HepG2 (cell line): ENCODE results near the gene C2orf49. TPM values are rescaled to one million over a fixed set of nuclear protein-coding genes. Genes with fewer than 3 reads are reported as not detected.

Experiments
- CBX1 ChIP-seq: IDR thresholded peaks from one replicate; pipeline ENCODE4 v1.6.1; 2016; ENCODE audit warnings: antibody characterized with exemption, low read depth
- CENPT ChIP-seq: sonication (generic); formaldehyde crosslinking; IDR thresholded peaks from 2 replicates; pipeline ENCODE4 v1.8.0; 2022; ENCODE audit warnings: low read depth, mild to moderate bottlenecking, moderate library complexity, missing genetic modification reagents
- HDAC1 ChIP-seq: sonication (generic); formaldehyde crosslinking; IDR thresholded peaks from 2 replicates; pipeline ENCODE4 v1.5.1; 2020; ENCODE audit warnings: mild to moderate bottlenecking, missing genetic modification reagents
- HOXD1 ChIP-seq: sonication (generic); formaldehyde crosslinking; IDR thresholded peaks from 2 replicates; pipeline ENCODE4 v1.5.0; 2020; ENCODE audit warnings: missing genetic modification reagents
- KLF13 ChIP-seq: sonication (generic); formaldehyde crosslinking; IDR thresholded peaks from 2 replicates; pipeline ENCODE4 v1.4.0; 2020; ENCODE audit warnings: mild to moderate bottlenecking, missing genetic modification reagents
- MTF1 ChIP-seq: sonication (generic); formaldehyde crosslinking; IDR thresholded peaks from 2 replicates; pipeline ENCODE4 v1.5.0; 2020; ENCODE audit warnings: missing genetic modification reagents
- MZF1 ChIP-seq: sonication (generic); formaldehyde crosslinking; IDR thresholded peaks from 2 replicates; pipeline ENCODE4 v1.8.1; 2023; ENCODE audit warnings: mild to moderate bottlenecking, missing genetic modification reagents, borderline replicate concordance
- NFIB ChIP-seq: sonication (generic); formaldehyde crosslinking; IDR thresholded peaks from 2 replicates; pipeline ENCODE4 v1.9.0; 2021; ENCODE audit warnings: missing genetic modification reagents, mild to moderate bottlenecking, borderline replicate concordance
- PPARG ChIP-seq: conservative IDR thresholded peaks from 2 replicates; pipeline ENCODE4 v1.6.1; 2016; ENCODE audit warnings: missing biosample characterization, missing genetic modification reagents
- RFXAP ChIP-seq: sonication (generic); formaldehyde crosslinking; IDR thresholded peaks from 2 replicates; pipeline ENCODE4 v1.4.0; 2020; ENCODE audit warnings: missing genetic modification reagents, borderline replicate concordance
- ZFP36L2 ChIP-seq: sonication (generic); formaldehyde crosslinking; IDR thresholded peaks from 2 replicates; pipeline ENCODE4 v1.4.0; 2020; ENCODE audit warnings: missing genetic modification reagents
- ZKSCAN8 ChIP-seq: IDR thresholded peaks from 2 replicates; pipeline ENCODE4 v1.6.1; 2016; ENCODE audit warnings: borderline replicate concordance, missing genetic modification reagents, missing compliant biosample characterization
- ZMAT3 ChIP-seq: sonication (generic); formaldehyde crosslinking; conservative IDR thresholded peaks from 2 replicates; pipeline ENCODE4 v1.7.0; 2021; ENCODE audit warnings: missing genetic modification reagents
- ZMYM3 ChIP-seq: sonication (generic); formaldehyde crosslinking; IDR thresholded peaks from 2 replicates; pipeline ENCODE4 v1.5.1; 2020; ENCODE audit warnings: mild to moderate bottlenecking, missing genetic modification reagents
- ZNF263 ChIP-seq: sonication (generic); formaldehyde crosslinking; IDR thresholded peaks from 2 replicates; pipeline ENCODE4 v1.4.0; 2020; ENCODE audit warnings: missing genetic modification reagents
- ZNF510 ChIP-seq: sonication (generic); formaldehyde crosslinking; IDR thresholded peaks from 2 replicates; pipeline ENCODE4 v1.4.0; 2020; ENCODE audit warnings: low read depth, mild to moderate bottlenecking, missing genetic modification reagents
- ZNF557 ChIP-seq: sonication (generic); formaldehyde crosslinking; IDR thresholded peaks from 2 replicates; pipeline ENCODE4 v1.4.0; 2020; ENCODE audit warnings: missing genetic modification reagents
- ZNF652 ChIP-seq: IDR thresholded peaks from 2 replicates; pipeline ENCODE4 v1.6.1; 2016; ENCODE audit warnings: low read depth, borderline replicate concordance
- polyA plus RNA-seq, 8 experiments: library from polyadenylated mRNA; depleted of rRNA in 3 of 8; stranded (reverse) in 7 of 8; unstranded in 1 of 8; fragments of >200 nt; fragmentation: Illumina TruSeq in 4 of 8; extraction: Trizol in 4 of 8; gene quantifications; 2 replicates each; pipeline versions ENCODE4 v1.2.1 to v1.2.3, GENCODE V29; 2011 to 2016; ENCODE audit warnings: low read depth in 4 of 8, missing spikeins in 1 of 8, mixed read lengths in 1 of 8; ENCODE audit not compliant: insufficient read depth in 1 of 8
- total RNA-seq, 5 experiments: library from RNA; depleted of rRNA; stranded (reverse); fragments of >200 nt; fragmentation: Illumina TruSeq; extraction: Trizol; gene quantifications; 2 replicates each; pipeline ENCODE4 v1.2.3, GENCODE V29; 2016; ENCODE audit warnings: low read depth in 1 of 5
- TF ChIP-seq, protein P1 (sequence below): IDR thresholded peaks from 2 replicates; pipeline ENCODE4 v1.6.1; 2016; ENCODE audit warnings: mild to moderate bottlenecking
- TF ChIP-seq, protein P2 (sequence below): sonication (generic); formaldehyde crosslinking; IDR thresholded peaks from 2 replicates; pipeline ENCODE4 v1.8.1; 2022; ENCODE audit warnings: low read depth, mild to moderate bottlenecking, missing genetic modification reagents
- TF ChIP-seq, protein P3 (sequence below): IDR thresholded peaks from 2 replicates; pipeline ENCODE4 v1.6.1; 2018; ENCODE audit warnings: missing genetic modification reagents
- TF ChIP-seq, protein P4 (sequence below): sonication (generic); formaldehyde crosslinking; IDR thresholded peaks from 2 replicates; pipeline ENCODE4 v1.5.1; 2020; ENCODE audit warnings: mild to moderate bottlenecking, missing genetic modification reagents, moderate library complexity

Gene C2orf49
- total and polyA plus RNA-seq, 2 of the 13 experiments (the other 11 are each of a cell fraction or from before 2014, with no cell fraction given): 24.7 to 28.8 TPM

DNA sequence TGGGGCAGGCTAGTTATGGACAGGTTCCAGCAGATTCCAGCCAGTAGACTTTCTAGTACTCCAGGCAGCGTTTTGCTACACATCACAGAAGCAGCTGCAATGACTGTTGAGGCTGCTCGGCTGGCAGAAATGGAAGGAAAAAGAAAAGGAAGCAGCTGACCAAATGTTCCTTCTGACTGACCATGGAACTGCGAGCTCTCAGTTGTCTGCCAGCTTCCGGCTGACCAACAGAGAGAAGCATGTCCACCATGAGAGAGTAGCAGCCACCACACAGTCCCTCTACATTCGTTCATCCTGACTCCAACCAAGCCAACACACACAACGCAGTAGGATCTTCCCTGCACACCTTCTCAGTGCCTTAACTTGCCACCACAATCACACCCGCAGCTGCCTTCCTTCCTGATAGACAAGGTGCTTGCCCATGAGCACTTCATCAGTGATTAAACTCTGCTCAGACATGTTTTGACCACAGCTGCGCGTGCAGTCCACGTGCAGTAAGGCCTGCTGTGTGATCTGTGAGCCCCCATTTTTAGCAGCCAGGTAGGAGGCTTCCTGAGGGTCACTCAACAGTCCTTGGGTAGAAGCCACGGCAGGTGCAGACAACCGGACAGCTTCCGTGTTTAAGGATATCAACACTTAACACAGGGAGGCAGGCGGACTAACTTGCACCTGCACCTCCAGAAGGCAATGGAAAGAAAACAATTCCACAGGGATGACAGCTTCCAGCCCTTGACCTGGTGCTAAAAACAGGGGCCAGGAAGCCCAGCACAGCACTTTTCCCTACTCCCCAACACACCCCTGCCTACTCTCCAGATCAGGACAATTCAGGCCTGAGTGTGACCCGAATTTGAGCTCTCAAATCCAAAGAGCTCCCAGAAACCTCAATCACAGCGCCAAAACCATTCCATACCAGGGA is 8.8 kb upstream of the C2orf49 start (continued):
- TF ChIP-seq ZNF510 (CRISPR knock-in tag) (peak; percentile 95), ZFP36L2 (CRISPR knock-in tag) (no peak), MZF1 (no peak), HOXD1 (no peak; the same call in 1 of the 2 replicates), HDAC1 (CRISPR knock-in tag) (peak; percentile 59; the same call in 1 of the 2 replicates), KLF13 (CRISPR knock-in tag) (no peak), ZMAT3 (peak; percentile 97), MTF1 (CRISPR knock-in tag) (no peak), CENPT (CRISPR knock-in tag) (no peak), ZKSCAN8 (peak; percentile 67), ZMYM3 (CRISPR knock-in tag) (no peak), NFIB (CRISPR knock-in tag) (0 out of 2 replicates have a peak, but pooled peaks have one; percentile 21), ZNF263 (CRISPR knock-in tag) (peak; percentile 59; the same call in 1 of the 2 replicates), CBX1 (no peak), PPARG (CRISPR knock-in tag) (no peak), RFXAP (CRISPR knock-in tag) (0 out of 2 replicates have a peak, but pooled peaks have one; percentile 78), ZNF557 (CRISPR knock-in tag) (no peak), ZNF652 (0 out of 2 replicates have a peak, but pooled peaks have one; percentile 20)
- TF ChIP-seq, protein P1, sequence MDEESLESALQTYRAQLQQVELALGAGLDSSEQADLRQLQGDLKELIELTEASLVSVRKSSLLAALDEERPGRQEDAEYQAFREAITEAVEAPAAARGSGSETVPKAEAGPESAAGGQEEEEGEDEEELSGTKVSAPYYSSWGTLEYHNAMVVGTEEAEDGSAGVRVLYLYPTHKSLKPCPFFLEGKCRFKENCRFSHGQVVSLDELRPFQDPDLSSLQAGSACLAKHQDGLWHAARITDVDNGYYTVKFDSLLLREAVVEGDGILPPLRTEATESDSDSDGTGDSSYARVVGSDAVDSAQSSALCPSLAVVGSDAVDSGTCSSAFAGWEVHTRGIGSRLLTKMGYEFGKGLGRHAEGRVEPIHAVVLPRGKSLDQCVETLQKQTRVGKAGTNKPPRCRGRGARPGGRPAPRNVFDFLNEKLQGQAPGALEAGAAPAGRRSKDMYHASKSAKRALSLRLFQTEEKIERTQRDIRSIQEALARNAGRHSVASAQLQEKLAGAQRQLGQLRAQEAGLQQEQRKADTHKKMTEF (CRISPR knock-in tag): peak; percentile 69
- TF ChIP-seq, protein P2, sequence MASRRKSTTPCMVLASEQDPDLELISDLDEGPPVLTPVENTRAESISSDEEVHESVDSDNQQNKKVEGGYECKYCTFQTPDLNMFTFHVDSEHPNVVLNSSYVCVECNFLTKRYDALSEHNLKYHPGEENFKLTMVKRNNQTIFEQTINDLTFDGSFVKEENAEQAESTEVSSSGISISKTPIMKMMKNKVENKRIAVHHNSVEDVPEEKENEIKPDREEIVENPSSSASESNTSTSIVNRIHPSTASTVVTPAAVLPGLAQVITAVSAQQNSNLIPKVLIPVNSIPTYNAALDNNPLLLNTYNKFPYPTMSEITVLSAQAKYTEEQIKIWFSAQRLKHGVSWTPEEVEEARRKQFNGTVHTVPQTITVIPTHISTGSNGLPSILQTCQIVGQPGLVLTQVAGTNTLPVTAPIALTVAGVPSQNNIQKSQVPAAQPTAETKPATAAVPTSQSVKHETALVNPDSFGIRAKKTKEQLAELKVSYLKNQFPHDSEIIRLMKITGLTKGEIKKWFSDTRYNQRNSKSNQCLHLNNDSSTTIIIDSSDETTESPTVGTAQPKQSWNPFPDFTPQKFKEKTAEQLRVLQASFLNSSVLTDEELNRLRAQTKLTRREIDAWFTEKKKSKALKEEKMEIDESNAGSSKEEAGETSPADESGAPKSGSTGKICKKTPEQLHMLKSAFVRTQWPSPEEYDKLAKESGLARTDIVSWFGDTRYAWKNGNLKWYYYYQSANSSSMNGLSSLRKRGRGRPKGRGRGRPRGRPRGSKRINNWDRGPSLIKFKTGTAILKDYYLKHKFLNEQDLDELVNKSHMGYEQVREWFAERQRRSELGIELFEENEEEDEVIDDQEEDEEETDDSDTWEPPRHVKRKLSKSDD: 0 out of 2 replicates have a peak, but pooled peaks have one; percentile 53
- TF ChIP-seq, protein P3, sequence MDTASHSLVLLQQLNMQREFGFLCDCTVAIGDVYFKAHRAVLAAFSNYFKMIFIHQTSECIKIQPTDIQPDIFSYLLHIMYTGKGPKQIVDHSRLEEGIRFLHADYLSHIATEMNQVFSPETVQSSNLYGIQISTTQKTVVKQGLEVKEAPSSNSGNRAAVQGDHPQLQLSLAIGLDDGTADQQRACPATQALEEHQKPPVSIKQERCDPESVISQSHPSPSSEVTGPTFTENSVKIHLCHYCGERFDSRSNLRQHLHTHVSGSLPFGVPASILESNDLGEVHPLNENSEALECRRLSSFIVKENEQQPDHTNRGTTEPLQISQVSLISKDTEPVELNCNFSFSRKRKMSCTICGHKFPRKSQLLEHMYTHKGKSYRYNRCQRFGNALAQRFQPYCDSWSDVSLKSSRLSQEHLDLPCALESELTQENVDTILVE: peak; percentile 21; the same call in 1 of the 2 replicates
- TF ChIP-seq, protein P4, sequence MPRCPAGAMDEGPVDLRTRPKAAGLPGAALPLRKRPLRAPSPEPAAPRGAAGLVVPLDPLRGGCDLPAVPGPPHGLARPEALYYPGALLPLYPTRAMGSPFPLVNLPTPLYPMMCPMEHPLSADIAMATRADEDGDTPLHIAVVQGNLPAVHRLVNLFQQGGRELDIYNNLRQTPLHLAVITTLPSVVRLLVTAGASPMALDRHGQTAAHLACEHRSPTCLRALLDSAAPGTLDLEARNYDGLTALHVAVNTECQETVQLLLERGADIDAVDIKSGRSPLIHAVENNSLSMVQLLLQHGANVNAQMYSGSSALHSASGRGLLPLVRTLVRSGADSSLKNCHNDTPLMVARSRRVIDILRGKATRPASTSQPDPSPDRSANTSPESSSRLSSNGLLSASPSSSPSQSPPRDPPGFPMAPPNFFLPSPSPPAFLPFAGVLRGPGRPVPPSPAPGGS (CRISPR knock-in tag): peak; percentile 73; the same call in 1 of the 2 replicates
